Measurements from ENCODE around the gene ERC1.

Gene ERC1

GRCh38 chr12:1428671-1429070 lies 437.6 kb downstream of the ERC1 start:
- H3K4me3 ChIP-seq (ENCODE audit: low read depth, low read length) = no peak overlapping the region
- CTCF ChIA-PET = interaction anchor here (1.1 kb wide), 1 partner anchor 311 kb away, joined by 4 read pairs; no protein-coding TSS in a partner anchor
- no peak for DNase-seq (ENCODE audit: low read depth, low spot score)
- no peak for TF ChIP-seq CTCF (IDR thresholded peaks at IDR 0.05; ENCODE audit: insufficient read depth, low read length, missing control alignments)
- POLR2A ChIA-PET = no interaction called here

- TF ChIP-seq CTCF (IDR thresholded peaks at IDR 0.05; ENCODE audit: insufficient read depth, low read length, missing control alignments) = no peak
- POLR2A ChIA-PET = interaction anchor here (0.7 kb wide), 1 partner anchor 355 kb away, joined by 3 read pairs; no protein-coding TSS in a partner anchor
- DNase-seq (ENCODE audit: low read depth, low spot score) = peak; percentile 37
- CTCF ChIA-PET = interaction anchor here (0.6 kb wide), 1 partner anchor 175 kb away, joined by 3 read pairs; no protein-coding TSS in a partner anchor
- no peak overlapping the region for H3K4me3 ChIP-seq (ENCODE audit: low read depth, low read length)
Measured at GRCh38 chr12:1429980-1430379, 439.0 kb downstream of the ERC1 start.

DNA sequence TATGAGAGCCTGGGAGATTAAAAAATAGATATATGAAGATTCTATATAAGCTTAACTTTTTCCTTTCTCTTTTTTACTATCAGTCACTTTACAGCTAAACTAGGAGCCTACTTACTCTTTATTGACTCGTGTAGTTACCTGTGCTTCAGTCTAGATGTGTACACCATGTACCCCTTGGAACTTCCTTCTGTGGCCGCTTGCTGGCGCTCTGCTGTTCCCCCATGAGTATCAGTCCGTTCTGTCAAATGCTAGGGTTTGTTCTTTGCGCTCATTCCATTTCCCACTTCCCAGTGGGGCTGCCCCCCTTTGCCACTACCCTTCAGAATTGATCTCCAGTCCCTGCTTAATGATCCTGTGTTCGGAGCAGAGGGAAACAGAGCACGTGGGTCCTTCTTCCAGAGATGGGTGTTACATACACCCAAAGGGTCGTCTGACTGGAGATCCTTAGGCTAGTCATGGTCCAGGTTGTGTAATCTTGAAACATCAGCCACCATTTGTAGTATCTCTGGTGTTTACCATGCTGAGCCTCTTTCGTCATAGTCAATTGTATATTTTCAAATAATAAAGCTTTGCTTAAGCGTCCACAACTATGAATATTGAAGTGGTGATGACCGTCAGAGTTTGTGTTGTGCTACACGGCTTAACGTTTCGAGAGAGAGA lies 443.4 kb downstream of the ERC1 start:
- ChIA-PET POLR2A (no interaction called here), CTCF (interaction anchor here (0.9 kb wide), 1 partner anchor 56 kb away, joined by 4 read pairs; no protein-coding TSS in a partner anchor)
- no peak overlapping the region for H3K4me3 ChIP-seq (ENCODE audit: low read depth, low read length)
- no peak for DNase-seq (ENCODE audit: low read depth, low spot score)
- TF ChIP-seq CTCF (IDR thresholded peaks at IDR 0.05; ENCODE audit: insufficient read depth, low read length, missing control alignments) = no peak

- ChIA-PET CTCF (no interaction called here), POLR2A (no interaction called here)
- no peak for TF ChIP-seq CTCF (IDR thresholded peaks at IDR 0.05; ENCODE audit: insufficient read depth, low read length, missing control alignments)
- no peak overlapping the region for H3K4me3 ChIP-seq (ENCODE audit: low read depth, low read length)
- DNase-seq (ENCODE audit: low read depth, low spot score) = no peak
Measured at GRCh38 chr12:1435044-1435443, 444.0 kb downstream of the ERC1 start.

DNA sequence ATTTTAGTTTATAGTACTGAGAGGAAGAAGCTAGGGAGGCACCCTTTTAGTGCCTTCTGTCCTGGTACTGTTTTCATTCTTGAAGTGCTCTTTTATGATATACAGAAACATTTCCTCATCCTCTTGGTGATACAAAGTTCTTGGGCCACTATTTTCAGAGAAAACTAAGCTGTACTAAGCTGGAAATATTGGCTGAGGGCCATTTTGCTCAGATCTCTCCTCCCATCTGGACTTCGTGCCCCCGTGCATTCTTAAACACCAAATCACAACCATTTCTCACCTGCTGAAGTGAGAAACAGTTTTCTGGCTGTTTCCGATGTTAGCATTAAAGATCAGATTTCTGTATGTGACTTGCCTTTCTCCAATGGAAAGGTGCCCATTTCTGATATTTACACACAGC lies 444.4 kb downstream of the ERC1 start:
- CTCF ChIA-PET = no interaction called here
- no peak for DNase-seq (ENCODE audit: low read depth, low spot score)
- POLR2A ChIA-PET = no interaction called here
- no peak for TF ChIP-seq CTCF (IDR thresholded peaks at IDR 0.05; ENCODE audit: insufficient read depth, low read length, missing control alignments)
- no peak overlapping the region for H3K4me3 ChIP-seq (ENCODE audit: low read depth, low read length)

- DNase-seq (ENCODE audit: low read depth, low spot score) = no peak
- ChIA-PET POLR2A (no interaction called here), CTCF (no interaction called here)
- no peak for TF ChIP-seq CTCF (IDR thresholded peaks at IDR 0.05; ENCODE audit: insufficient read depth, low read length, missing control alignments)
- H3K4me3 ChIP-seq (ENCODE audit: low read depth, low read length) = no peak overlapping the region
Measured at GRCh38 chr12:1436015-1436414, 445.0 kb downstream of the ERC1 start.
